ENCODE measurements around the gene PODNL1. TPM values are rescaled to one million over a fixed set of nuclear protein-coding genes. Genes with fewer than 3 reads are reported as not detected.
"Not testable (repeated sequence)": the region's sequence is repeated elsewhere in the genome, so short reads cannot be mapped to it uniquely, and the experiment has no call there.

The PODNL1 gene
- polyA plus RNA-seq, 1 donor (not counting 4 experiments of a cell fraction or from before 2014, with no cell fraction given): 1.0 TPM

DNA sequence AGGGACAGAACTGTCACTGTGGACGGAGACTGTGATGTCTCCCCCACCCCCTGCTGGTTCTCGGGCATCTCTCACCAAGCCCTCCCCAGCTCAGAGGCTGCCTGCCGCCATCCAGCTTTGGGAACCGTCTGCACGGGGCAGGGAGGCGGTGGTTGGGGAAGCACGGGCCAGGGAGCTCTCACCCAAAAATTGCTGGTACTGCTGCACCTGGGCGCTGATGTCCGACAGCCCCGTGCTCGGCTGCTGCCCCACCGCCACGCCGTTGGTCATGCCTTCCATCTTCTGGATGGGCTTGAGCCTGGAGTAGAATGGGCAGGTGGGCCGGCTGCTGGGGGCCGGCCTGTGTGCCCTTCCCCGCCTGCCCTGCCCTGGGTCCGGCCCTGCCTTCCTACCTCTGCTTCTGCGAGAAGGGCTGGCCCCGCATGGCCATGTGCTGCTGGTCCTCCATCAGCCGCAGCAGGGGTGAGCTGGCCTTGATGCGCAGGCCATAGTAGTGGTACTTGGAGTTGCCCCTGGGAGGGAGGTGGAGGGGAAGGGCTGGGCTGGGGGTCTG lies 30.2 kb upstream of the PODNL1 start:
- Histone ChIP-seq H3K9me1 (ENCODE audit: control insufficient read depth, extremely low read depth, insufficient read depth, low read length) (no peaks in the 10 kb centered on the region), H3K9ac (ENCODE audit: control insufficient read depth, extremely low read depth, insufficient read depth, low read length) (no peak overlapping the region), H3K9me3 (ENCODE audit: control insufficient read depth, low read depth, low read length) (no peaks in the 10 kb centered on the region), H3K4me1 (ENCODE audit: control insufficient read depth, extremely low read depth, insufficient read depth, low read length) (no peaks in the 10 kb centered on the region), H3K27ac (ENCODE audit: control insufficient read depth, insufficient read depth, low read length) (no peak overlapping the region), H3K36me3 (ENCODE audit: control insufficient read depth in 2 of 2, extremely low read depth in 1 of 2, insufficient read depth in 2 of 2, low read length in 2 of 2) (peaks cover 10 to 12% of the 10 kb centered on the region in 2 experiments), H3K27me3 (ENCODE audit: control insufficient read depth, extremely low read depth, insufficient read depth, low read length) (no peaks in the 10 kb centered on the region), H3K4me2 (ENCODE audit: control insufficient read depth, extremely low read depth, insufficient read depth, low read depth, low read length) (no peak overlapping the region), H3K79me2 (ENCODE audit: control insufficient read depth, insufficient read depth, low read length) (no peaks in the 10 kb centered on the region), H2AFZ (ENCODE audit: control insufficient read depth, low read length) (no peak overlapping the region), H3K4me3 (ENCODE audit: control insufficient read depth in 2 of 3, extremely low read depth in 1 of 3, insufficient read depth in 2 of 3, low read depth in 1 of 3, low read length in 3 of 3) (no peak overlapping the region), H4K20me1 (ENCODE audit: control insufficient read depth, extremely low read depth, insufficient read depth, low read length) (no peaks in the 10 kb centered on the region)
- DNase-seq (ENCODE audit: low read depth, low spot score) (no peak), FAIRE-seq (no peak)
- TF ChIP-seq, protein P1, sequence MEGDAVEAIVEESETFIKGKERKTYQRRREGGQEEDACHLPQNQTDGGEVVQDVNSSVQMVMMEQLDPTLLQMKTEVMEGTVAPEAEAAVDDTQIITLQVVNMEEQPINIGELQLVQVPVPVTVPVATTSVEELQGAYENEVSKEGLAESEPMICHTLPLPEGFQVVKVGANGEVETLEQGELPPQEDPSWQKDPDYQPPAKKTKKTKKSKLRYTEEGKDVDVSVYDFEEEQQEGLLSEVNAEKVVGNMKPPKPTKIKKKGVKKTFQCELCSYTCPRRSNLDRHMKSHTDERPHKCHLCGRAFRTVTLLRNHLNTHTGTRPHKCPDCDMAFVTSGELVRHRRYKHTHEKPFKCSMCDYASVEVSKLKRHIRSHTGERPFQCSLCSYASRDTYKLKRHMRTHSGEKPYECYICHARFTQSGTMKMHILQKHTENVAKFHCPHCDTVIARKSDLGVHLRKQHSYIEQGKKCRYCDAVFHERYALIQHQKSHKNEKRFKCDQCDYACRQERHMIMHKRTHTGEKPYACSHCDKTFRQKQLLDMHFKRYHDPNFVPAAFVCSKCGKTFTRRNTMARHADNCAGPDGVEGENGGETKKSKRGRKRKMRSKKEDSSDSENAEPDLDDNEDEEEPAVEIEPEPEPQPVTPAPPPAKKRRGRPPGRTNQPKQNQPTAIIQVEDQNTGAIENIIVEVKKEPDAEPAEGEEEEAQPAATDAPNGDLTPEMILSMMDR (optimal IDR thresholded peaks at IDR 0.05 in 1 of 3, IDR thresholded peaks at IDR 0.05 in 1 of 3, conservative IDR thresholded peaks at IDR 0.05 in 1 of 3; ENCODE audit: extremely low read depth in 1 of 3, insufficient read depth in 2 of 3, low read length in 3 of 3): no peak
- TF ChIP-seq EZH2 (IDR thresholded peaks at IDR 0.05; ENCODE audit: low read length): no peak
- dilution Hi-C loops (cut with MboI; ENCODE audit: extremely low pct_ligation_motif_present, low sequenced_read_pairs): no loop called here

- H3K4me2 ChIP-seq (ENCODE audit: control insufficient read depth, extremely low read depth, insufficient read depth, low read depth, low read length); H3K27ac ChIP-seq (ENCODE audit: control insufficient read depth, insufficient read depth, low read length); H3K79me2 ChIP-seq (ENCODE audit: control insufficient read depth, insufficient read depth, low read length); H3K4me3 ChIP-seq (ENCODE audit: control insufficient read depth in 2 of 3, extremely low read depth in 1 of 3, insufficient read depth in 2 of 3, low read depth in 1 of 3, low read length in 3 of 3); DNase-seq (ENCODE audit: low read depth, low spot score); H3K9me1 ChIP-seq (ENCODE audit: control insufficient read depth, extremely low read depth, insufficient read depth, low read length); H4K20me1 ChIP-seq (ENCODE audit: control insufficient read depth, extremely low read depth, insufficient read depth, low read length); FAIRE-seq; dilution Hi-C loops (cut with MboI; ENCODE audit: extremely low pct_ligation_motif_present, low sequenced_read_pairs); H3K9me3 ChIP-seq (ENCODE audit: control insufficient read depth, low read depth, low read length); H2AFZ ChIP-seq (ENCODE audit: control insufficient read depth, low read length); H3K4me1 ChIP-seq (ENCODE audit: control insufficient read depth, extremely low read depth, insufficient read depth, low read length); H3K27me3 ChIP-seq (ENCODE audit: control insufficient read depth, extremely low read depth, insufficient read depth, low read length); H3K36me3 ChIP-seq (ENCODE audit: control insufficient read depth in 2 of 2, extremely low read depth in 1 of 2, insufficient read depth in 2 of 2, low read length in 2 of 2); H3K9ac ChIP-seq (ENCODE audit: control insufficient read depth, extremely low read depth, insufficient read depth, low read length): not testable (repeated sequence)
Observed at GRCh38 chr19:13967206-13967605, 29.0 kb upstream of the PODNL1 start.

DNA sequence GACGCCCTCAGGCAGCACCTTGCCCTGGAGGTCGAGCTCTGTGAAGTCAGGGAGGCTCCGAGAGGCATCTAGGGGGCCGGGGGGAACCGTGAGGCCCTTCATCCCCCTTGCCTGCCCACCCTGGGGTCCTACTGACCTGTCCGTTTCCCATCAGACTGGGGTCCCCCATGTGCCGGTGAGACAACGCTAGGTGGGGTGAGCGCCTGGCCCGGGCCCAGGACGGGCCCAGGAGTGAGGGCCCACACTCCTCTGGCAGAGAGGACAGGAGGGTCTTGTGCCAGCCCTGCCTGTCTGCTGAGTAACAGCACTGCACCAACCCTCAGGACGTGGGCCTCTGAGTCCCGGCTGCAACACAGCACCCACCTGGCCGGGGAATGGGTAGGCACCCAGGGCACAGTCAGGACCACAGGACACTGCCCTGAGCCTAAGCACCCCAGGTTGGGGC lies 28.5 kb upstream of the PODNL1 start:
- no peaks in the 10 kb centered on the region for H3K9me3 ChIP-seq (ENCODE audit: control insufficient read depth, low read depth, low read length)
- FAIRE-seq (no peak), DNase-seq (ENCODE audit: low read depth, low spot score) (no peak)
- no peak overlapping the region for H3K4me3 ChIP-seq (ENCODE audit: control insufficient read depth in 2 of 3, extremely low read depth in 1 of 3, insufficient read depth in 2 of 3, low read depth in 1 of 3, low read length in 3 of 3)
- H3K27ac ChIP-seq (ENCODE audit: control insufficient read depth, insufficient read depth, low read length): no peak overlapping the region
- no peaks in the 10 kb centered on the region for H3K27me3 ChIP-seq (ENCODE audit: control insufficient read depth, extremely low read depth, insufficient read depth, low read length)
- H4K20me1 ChIP-seq (ENCODE audit: control insufficient read depth, extremely low read depth, insufficient read depth, low read length): no peaks in the 10 kb centered on the region
- no peak overlapping the region for H2AFZ ChIP-seq (ENCODE audit: control insufficient read depth, low read length)
- no peak overlapping the region for H3K9ac ChIP-seq (ENCODE audit: control insufficient read depth, extremely low read depth, insufficient read depth, low read length)
- H3K4me2 ChIP-seq (ENCODE audit: control insufficient read depth, extremely low read depth, insufficient read depth, low read depth, low read length): no peak overlapping the region
- H3K4me1 ChIP-seq (ENCODE audit: control insufficient read depth, extremely low read depth, insufficient read depth, low read length): no peaks in the 10 kb centered on the region
- dilution Hi-C loops (cut with MboI; ENCODE audit: extremely low pct_ligation_motif_present, low sequenced_read_pairs): no loop called here
- H3K9me1 ChIP-seq (ENCODE audit: control insufficient read depth, extremely low read depth, insufficient read depth, low read length): no peaks in the 10 kb centered on the region
- TF ChIP-seq EZH2 (IDR thresholded peaks at IDR 0.05; ENCODE audit: low read length): no peak
- TF ChIP-seq, protein P1 (optimal IDR thresholded peaks at IDR 0.05 in 1 of 3, IDR thresholded peaks at IDR 0.05 in 1 of 3, conservative IDR thresholded peaks at IDR 0.05 in 1 of 3; ENCODE audit: extremely low read depth in 1 of 3, insufficient read depth in 2 of 3, low read length in 3 of 3): no peak
- H3K36me3 ChIP-seq (ENCODE audit: control insufficient read depth in 2 of 2, extremely low read depth in 1 of 2, insufficient read depth in 2 of 2, low read length in 2 of 2): peaks cover 7 to 10% of the 10 kb centered on the region in 2 experiments
- H3K79me2 ChIP-seq (ENCODE audit: control insufficient read depth, insufficient read depth, low read length): no peaks in the 10 kb centered on the region

Measured in keratinocyte (primary cell).